ENCODE results near the gene ATXN10. TPM values are rescaled to one million over a fixed set of nuclear protein-coding genes. Genes with fewer than 3 reads are reported as not detected.

Gene ATXN10
- total and polyA plus RNA-seq, 2 of the 13 experiments (the other 11 are each of a cell fraction or from before 2014, with no cell fraction given), result 60.1 to 194 TPM

GRCh38 chr22:45632791-45633515 is 38.7 kb upstream of the ATXN10 start (continued):
- TF ChIP-seq ZBTB40 (IDR thresholded peaks at IDR 0.05) (no peak), ZBTB40 (CRISPR knock-in tag; IDR thresholded peaks at IDR 0.05) (no peak), ZNF431 (CRISPR knock-in tag; IDR thresholded peaks at IDR 0.05; ENCODE audit: borderline replicate concordance, low read depth) (no peak)

Data from HepG2 (cell line).